Endodermal cell (in vitro differentiated cells): ENCODE measurements around the gene NLGN1. TPM values are rescaled to one million over a fixed set of nuclear protein-coding genes. Genes with fewer than 3 reads are reported as not detected.

Experiments used
- DNase-seq: peaks from one replicate; pipeline ENCODE4 v3.0.0-alpha.2; 2017
- H3K27ac ChIP-seq: 2 replicates; pipeline ENCODE4 v1.5.1; 2013; ENCODE audit warnings: mild to moderate bottlenecking, low read depth, low read length, moderate library complexity
- H3K27me3 ChIP-seq: 2 replicates; pipeline ENCODE4 v1.6.1; 2013; ENCODE audit warnings: mild to moderate bottlenecking, low read length, moderate library complexity; ENCODE audit not compliant: insufficient read depth, control insufficient read depth, poor library complexity, severe bottlenecking
- H3K36me3 ChIP-seq: 2 replicates; pipeline ENCODE4 v1.7.0; 2013; ENCODE audit warnings: mild to moderate bottlenecking, low read length, moderate library complexity; ENCODE audit not compliant: control insufficient read depth, insufficient read depth
- H3K4me1 ChIP-seq: one replicate; pipeline ENCODE4 v1.7.0; 2013; ENCODE audit warnings: low read length; ENCODE audit not compliant: control insufficient read depth, insufficient read depth
- H3K4me3 ChIP-seq: 2 replicates; pipeline ENCODE4 v1.5.1; 2013; ENCODE audit warnings: mild to moderate bottlenecking, low read length, moderate library complexity
- H3K9ac ChIP-seq: 2 replicates; pipeline ENCODE4 v1.6.1; 2013; ENCODE audit warnings: mild to moderate bottlenecking, low read length, moderate library complexity; ENCODE audit not compliant: poor library complexity, severe bottlenecking; ENCODE audit errors: extremely low read depth
- H3K9me3 ChIP-seq: 2 replicates; pipeline ENCODE4 v1.6.1; 2013; ENCODE audit warnings: mild to moderate bottlenecking, low read length, moderate library complexity; ENCODE audit not compliant: control insufficient read depth
- H3K27ac Mint-ChIP-seq: 2 replicates; pipeline ENCODE4 v1.8.0; 2020; ENCODE audit warnings: mixed read lengths
- H3K27me3 Mint-ChIP-seq: 2 replicates; pipeline ENCODE4 v1.8.0; 2021; ENCODE audit warnings: mild to moderate bottlenecking, mixed read lengths; ENCODE audit not compliant: insufficient read depth
- H3K36me3 Mint-ChIP-seq: 2 replicates; pipeline ENCODE4 v1.8.0; 2020; ENCODE audit warnings: low read depth, mixed read lengths
- H3K4me1 Mint-ChIP-seq: 2 replicates; pipeline ENCODE4 v1.8.0; 2020; ENCODE audit warnings: mixed read lengths
- H3K4me3 Mint-ChIP-seq: 2 replicates; pipeline ENCODE4 v1.8.0; 2020; ENCODE audit warnings: mild to moderate bottlenecking, moderate library complexity, mixed read lengths
- H3K9me3 Mint-ChIP-seq: 2 replicates; pipeline ENCODE4 v1.8.0; 2020; ENCODE audit warnings: mild to moderate bottlenecking, mixed read lengths
- WGBS, 2 experiments: methylation state at CpG; one replicate each; pipeline versions ENCODE4 v1.1.5 to v1.1.7; 2013; ENCODE audit warnings: missing lambda C conversion rate in 2 of 2, mixed read lengths in 1 of 2; ENCODE audit not compliant: insufficient coverage in 1 of 2, insufficient read length in 1 of 2; 5-methylcytosine and 5-hydroxymethylcytosine counted together
- total RNA-seq, 2 donors: library from RNA; stranded (reverse); fragmentation: NEBNext Ultra II Directional in 1 of 2; extraction: Animal tissue kit (Norgen Biotek cat#: 25700) in 1 of 2; gene quantifications; 2 replicates in 1 of 2; 3 replicates in 1 of 2; pipeline ENCODE4 v1.2.1, GENCODE V29; 2021
- TF ChIP-seq, protein P1 (sequence below): fragments of 200-600 bp; sonication (generic); conservative IDR thresholded peaks from 2 replicates; pipeline ENCODE4 v1.5.0; 2021; ENCODE audit warnings: antibody characterized with exemption, mild to moderate bottlenecking

The NLGN1 gene
- total RNA-seq, 2 donors from 2014 or later: 3.4 to 14.3 TPM

DNA sequence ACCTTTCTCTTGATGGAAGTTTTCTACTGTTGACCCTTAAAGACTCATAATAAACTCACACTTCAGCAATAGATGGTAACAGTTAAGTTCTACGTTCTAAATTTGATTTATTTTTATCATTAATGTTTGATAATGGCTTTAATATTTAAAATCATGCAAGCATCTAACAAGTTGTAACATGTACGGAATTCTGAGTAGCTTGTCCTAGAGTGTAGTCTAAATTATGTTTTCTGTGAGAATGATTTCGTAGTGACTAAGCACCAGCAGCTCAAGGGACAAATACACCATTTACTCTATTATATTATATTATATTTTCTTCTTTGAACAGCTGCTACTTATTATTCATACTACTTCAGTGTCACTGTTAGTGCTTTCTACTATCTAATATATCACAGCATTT, 345.6 kb downstream of the NLGN1 start:
- DNase-seq: no peak
- Histone ChIP-seq H3K9ac (no peak overlapping the region), H3K27ac (no peak overlapping the region), H3K27me3 (no peaks in the 10 kb centered on the region), H3K4me3 (no peak overlapping the region), H3K9me3 (no peaks in the 10 kb centered on the region), H3K36me3 (no peaks in the 10 kb centered on the region), H3K4me1 (no peaks in the 10 kb centered on the region)
- H3K4me3 Mint-ChIP-seq: no peak overlapping the region
- H3K9me3 Mint-ChIP-seq: no peaks in the 10 kb centered on the region
- H3K36me3 Mint-ChIP-seq: no peaks in the 10 kb centered on the region
- TF ChIP-seq, protein P1, sequence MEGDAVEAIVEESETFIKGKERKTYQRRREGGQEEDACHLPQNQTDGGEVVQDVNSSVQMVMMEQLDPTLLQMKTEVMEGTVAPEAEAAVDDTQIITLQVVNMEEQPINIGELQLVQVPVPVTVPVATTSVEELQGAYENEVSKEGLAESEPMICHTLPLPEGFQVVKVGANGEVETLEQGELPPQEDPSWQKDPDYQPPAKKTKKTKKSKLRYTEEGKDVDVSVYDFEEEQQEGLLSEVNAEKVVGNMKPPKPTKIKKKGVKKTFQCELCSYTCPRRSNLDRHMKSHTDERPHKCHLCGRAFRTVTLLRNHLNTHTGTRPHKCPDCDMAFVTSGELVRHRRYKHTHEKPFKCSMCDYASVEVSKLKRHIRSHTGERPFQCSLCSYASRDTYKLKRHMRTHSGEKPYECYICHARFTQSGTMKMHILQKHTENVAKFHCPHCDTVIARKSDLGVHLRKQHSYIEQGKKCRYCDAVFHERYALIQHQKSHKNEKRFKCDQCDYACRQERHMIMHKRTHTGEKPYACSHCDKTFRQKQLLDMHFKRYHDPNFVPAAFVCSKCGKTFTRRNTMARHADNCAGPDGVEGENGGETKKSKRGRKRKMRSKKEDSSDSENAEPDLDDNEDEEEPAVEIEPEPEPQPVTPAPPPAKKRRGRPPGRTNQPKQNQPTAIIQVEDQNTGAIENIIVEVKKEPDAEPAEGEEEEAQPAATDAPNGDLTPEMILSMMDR: no peak
- peaks cover 19% of the 10 kb centered on the region for H3K4me1 Mint-ChIP-seq
- H3K27me3 Mint-ChIP-seq: no peaks in the 10 kb centered on the region
- H3K27ac Mint-ChIP-seq: no peak overlapping the region
- 96% methylated on average over 2 of the region's 3 CpGs; no CpG with 5 or more reads in 1 of the 2 experiments for WGBS, 2 experiments

DNA sequence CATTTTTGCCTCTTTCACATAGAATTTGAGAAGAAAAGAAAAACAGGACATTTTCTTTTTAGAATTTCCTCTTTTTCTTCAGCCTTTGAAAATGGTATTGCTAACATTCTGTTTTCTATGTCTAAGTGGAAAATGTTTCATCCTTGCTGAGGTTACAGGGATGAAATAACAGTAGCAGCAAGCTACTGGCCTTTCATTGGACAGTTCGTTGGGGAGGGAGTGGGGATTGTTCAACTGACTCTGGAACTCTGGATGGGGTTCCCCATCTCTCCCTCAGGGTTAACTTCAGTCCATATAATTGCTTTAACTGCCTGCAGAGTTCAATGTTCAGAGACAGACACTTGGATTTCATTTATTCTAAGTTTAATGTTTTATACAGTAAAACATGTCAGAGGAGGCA, 346.0 kb downstream of the NLGN1 start:
- Mint-ChIP-seq H3K4me3 (no peak overlapping the region), H3K27ac (no peak overlapping the region), H3K36me3 (no peaks in the 10 kb centered on the region), H3K27me3 (no peaks in the 10 kb centered on the region), H3K4me1 (peaks cover 23% of the 10 kb centered on the region), H3K9me3 (no peaks in the 10 kb centered on the region)
- Histone ChIP-seq H3K9me3 (no peaks in the 10 kb centered on the region), H3K36me3 (no peaks in the 10 kb centered on the region), H3K4me1 (no peaks in the 10 kb centered on the region), H3K4me3 (no peak overlapping the region), H3K27ac (no peak overlapping the region), H3K27me3 (no peaks in the 10 kb centered on the region), H3K9ac (no peak overlapping the region)
- TF ChIP-seq, protein P1: no peak
- DNase-seq: no peak
- 92 to 100% methylated on average over 1 of the region's 1 CpG for WGBS, 2 experiments

DNA sequence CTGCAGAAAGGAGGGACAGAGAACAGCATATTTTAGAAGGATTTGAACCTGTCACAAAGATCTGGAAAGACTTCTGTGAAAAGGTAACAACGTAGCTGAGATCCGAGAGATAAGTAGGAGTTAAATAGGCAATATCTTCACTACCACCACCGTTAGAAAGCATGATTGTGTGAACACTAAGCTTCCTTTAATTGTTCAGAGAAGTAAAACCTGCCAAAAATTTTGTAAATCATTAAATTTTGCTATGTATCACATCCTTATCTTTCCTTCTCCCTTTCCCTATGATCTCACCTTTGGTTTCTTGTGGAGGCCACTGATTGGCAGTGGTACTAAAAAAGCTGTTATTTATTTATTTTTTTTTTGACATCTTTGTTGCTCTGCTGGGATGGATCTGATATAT, 346.9 kb downstream of the NLGN1 start:
- Histone ChIP-seq H3K9ac (no peak overlapping the region), H3K27ac (no peak overlapping the region), H3K27me3 (no peaks in the 10 kb centered on the region), H3K36me3 (no peaks in the 10 kb centered on the region), H3K9me3 (no peaks in the 10 kb centered on the region), H3K4me1 (peaks cover 8% of the 10 kb centered on the region), H3K4me3 (no peak overlapping the region)
- Mint-ChIP-seq H3K27ac (no peak overlapping the region), H3K27me3 (no peaks in the 10 kb centered on the region), H3K36me3 (no peaks in the 10 kb centered on the region), H3K4me1 (peaks cover 22% of the 10 kb centered on the region), H3K4me3 (no peak overlapping the region), H3K9me3 (no peaks in the 10 kb centered on the region)
- no peak for DNase-seq
- TF ChIP-seq, protein P1: no peak
- WGBS, 2 experiments: 77 to 92% methylated on average over 3 of the region's 3 CpGs
